HG02970 (cell line): ENCODE results near the gene SPSB4.

Source experiments
- ATAC-seq: cut with Tn5 transposase; IDR thresholded peaks from one replicate; pipeline ENCODE4 v1.9.1; 2021; ENCODE audit warnings: mild to moderate bottlenecking, moderate library complexity, moderate number of reproducible peaks; ENCODE audit not compliant: unreplicated experiment, low FRiP score

SPSB4 gene

DNA sequence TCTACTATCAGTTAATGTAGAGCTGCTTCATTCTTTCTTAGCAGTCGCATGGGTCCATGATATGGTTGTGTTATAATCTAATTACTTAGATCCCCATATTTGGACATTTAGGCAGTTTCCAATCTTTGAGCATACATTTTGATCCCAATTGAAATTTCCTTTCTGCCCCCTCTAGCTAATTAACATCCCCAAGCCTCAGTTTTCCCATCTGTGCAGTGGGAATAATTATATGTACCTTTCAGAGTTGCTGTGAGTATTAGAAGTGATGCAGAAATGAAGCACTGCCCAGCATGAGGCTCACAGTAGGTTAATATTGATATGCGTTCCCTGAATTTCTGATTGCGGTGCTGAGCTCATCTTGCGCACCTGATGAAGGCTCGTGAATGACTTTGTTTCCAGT is 21.8 kb downstream of the SPSB4 start:
- ATAC-seq: no peak

DNA sequence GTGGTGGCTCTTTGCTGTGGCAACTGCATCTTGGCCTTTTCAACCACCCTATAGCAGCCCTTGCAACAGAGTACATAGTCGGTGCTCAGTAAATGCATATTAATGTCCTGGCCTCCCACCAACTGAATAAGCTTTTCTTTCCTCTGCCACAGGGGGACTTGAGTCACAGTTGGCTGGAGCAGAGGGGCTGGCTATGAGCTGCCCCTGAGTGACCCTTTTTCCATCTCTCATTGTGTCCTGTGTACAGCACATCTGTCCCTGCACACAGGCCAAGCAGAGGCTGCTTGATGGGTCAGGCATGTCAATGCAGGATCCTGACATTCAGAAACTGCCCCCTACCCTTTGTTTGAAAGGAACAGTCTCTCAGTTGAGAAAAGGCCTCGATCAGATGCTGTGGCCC is 22.4 kb downstream of the SPSB4 start:
- no peak for ATAC-seq

DNA sequence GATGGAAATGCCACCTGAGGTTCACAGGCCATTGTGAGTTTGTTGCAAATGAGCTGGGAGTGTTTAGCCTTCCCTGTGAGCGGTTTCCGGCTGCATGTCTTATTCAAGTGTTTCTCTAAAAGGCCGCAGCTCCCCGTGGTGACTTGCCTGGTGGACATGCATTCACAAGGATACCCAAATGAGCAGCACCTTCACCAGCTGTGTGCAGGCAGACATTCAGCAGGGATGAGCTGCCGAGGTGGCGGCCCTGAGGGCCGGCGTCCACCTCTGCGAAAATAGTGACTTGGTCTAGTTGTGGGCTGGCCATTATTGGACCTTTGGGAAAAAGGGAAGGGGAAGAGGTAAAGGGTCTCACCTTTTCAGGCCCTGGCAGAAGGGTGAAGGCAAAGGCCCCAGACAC is 23.4 kb downstream of the SPSB4 start:
- no peak for ATAC-seq

DNA sequence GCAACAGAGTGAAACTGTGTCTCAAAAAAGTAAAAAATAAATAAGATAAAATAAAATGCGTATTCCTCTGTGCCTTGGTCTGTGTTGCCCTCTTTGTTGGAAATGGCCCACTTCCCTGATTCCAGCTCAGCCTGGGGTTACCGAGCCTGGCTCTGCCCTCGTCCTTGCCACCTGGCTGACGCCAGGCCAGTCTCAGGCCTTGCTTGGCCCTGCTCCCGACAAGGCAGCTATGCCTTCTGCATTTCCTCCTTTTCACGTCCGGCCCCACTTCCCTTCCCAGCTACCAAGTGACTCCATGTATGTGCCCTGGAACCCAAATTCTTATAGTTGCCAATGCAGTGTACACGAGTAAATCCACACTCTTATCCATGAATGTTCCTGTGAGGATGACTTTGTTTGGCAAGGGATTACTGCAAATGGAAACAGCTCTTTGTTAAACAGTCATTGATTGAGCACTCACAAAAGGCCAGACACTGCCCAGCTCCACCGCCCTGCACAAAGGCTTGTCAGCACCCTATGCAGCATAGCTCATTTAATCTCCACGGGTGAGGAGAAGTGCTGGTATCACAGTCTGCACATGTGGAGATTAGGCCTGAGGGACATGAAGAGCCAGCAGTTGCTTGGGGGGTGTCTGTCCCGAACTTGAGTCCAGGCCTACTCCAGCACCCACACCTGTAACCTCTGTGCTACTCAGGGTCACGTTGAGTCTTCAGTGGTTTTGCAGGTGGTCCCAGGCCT is 25.1 kb downstream of the SPSB4 start:
- no peak for ATAC-seq

DNA sequence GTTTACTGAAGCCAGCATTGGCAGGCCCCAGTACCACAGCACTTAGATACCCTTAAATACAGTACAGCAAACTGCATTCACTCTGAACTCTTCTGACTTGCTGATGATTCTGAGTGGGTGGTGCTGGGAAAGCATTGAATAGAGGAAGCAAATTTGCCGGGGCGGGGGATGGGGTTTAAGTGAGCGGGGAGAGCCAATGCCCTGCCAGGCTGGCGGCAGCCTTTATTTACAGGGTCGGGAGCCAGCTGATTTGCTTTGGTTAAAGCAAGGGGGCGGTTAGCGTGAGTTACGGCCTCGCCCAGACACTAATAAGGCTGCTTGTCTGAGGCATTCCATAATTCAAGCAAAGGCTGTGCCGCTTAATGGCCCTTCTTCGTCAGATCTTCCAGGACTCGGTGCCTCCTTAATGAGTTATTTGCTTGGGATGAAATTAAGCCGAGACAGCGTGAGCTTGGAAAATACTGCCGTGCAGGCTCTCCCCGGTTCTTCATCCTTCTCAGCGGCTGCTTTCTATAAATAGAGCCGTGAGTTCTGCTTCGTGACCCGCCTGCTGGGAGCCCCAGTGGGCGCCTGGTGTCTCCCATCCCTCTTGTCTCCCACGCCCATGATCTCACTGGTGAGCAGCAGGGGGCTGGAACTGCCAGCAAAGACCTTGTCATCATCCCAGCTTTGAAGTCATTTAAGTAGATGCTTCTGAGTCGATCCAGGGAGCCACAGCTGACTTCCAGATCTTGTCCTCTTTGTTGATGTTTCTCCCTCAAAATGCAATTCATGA is 25.8 kb downstream of the SPSB4 start:
- no peak for ATAC-seq

DNA sequence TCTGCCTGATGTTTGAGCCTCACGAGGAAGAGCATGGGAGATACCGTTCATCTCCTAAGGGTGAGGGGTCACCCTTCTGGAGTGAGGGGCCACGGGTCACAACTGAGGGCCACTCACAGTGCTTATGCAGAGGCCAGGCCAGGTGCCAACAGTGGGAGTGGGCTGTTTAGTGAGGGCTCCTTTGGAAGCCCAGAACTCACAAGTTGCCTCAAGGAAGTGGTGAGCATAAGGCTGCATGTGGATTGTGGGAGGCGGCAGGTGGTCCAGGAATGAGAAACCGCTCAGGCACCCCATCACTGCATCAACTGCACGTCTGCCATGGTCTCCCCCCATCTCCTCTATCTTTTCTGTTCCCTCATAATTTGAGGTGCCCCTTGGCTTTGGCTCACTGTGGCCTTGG is 26.5 kb downstream of the SPSB4 start:
- no peak for ATAC-seq

DNA sequence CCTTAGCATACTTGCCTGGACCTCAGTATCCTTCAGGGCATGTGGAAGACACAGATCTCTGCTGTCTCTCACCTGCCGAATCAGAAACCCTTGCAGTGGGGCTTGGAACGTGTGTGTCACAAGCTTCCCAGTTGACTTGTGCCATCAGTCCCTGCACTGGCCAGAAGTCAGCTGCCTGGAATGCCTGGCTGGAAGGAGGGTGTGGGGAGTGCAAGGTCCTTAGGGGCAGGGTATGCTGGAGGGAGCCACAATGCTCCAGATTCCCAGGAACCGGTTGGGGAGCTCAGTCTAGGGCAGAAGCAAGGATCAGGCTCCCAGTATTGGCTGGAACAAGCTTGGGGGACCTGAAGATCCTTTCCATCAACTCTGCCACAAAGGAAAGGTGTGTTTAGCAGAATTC is 27.1 kb downstream of the SPSB4 start:
- no peak for ATAC-seq

DNA sequence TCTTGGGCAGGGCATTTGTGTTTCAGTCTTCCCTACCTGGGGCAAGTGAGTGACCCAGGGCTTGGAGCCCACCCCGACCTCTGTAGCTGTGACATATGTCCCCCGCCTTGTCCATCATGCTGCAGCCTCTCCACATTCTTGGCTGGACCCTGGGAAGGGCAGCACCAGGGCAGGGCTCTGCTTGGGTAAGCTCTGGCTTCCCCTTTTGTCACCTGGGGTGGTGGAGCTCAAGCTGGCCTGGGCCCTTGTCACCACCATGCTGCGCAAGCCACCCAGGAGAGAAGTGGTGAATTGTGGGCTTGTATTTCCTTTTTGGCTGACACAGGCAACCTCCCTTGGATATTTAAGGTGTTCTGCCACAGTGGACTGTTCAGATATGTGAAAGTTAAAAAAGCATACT is 29.3 kb downstream of the SPSB4 start:
- ATAC-seq: no peak

DNA sequence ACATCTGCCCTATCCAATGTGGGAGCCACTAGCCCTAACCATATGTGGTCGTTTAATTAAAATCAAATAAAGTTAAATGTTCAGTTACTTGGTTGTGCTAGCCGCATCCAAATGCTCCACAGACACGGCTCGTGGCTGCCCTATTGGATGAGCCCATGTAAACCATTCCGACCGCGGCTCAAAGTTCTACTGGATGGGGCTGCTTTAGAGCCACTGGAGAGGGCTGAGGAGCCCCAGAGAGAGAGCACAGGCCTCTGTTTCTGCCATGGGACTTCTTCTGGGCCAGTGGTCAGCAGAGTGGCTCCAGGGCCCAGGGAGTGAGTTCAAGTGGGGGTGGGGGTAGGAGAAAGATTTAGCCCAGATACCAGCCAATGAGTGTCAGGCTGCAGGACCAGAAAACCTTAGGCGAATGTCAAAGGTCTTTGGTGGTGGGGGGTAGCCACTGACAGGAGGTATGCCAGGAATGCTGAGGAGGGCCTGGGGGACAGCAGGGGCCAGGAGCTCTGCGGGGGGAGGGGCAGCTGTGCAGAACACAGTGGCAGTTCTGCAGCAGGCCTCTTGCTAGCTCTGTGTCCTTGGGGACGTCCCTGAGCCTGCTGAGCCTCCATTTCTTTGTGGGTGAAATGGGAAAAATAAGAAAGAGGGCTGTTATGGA is 30.1 kb downstream of the SPSB4 start:
- ATAC-seq: no peak

DNA sequence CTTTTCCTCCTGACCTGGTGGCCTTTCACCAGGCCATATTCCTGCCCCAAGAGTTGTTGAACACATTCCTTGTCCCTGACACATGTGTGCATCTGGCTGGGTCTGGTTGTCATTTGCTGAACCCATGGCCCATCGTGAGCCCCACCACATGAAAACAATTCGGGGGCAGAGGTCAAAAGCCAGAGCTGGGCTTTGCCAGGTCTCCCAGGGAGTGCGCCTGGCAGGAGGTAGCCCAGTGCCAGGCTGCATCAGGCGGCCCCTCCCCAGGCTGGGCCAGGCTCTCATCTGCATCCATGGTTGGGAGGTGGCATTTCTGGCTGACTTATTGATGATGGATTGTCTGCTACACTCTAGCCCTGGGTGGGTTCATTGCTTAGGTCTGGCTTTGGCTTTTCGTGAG is 30.9 kb downstream of the SPSB4 start:
- ATAC-seq: no peak

DNA sequence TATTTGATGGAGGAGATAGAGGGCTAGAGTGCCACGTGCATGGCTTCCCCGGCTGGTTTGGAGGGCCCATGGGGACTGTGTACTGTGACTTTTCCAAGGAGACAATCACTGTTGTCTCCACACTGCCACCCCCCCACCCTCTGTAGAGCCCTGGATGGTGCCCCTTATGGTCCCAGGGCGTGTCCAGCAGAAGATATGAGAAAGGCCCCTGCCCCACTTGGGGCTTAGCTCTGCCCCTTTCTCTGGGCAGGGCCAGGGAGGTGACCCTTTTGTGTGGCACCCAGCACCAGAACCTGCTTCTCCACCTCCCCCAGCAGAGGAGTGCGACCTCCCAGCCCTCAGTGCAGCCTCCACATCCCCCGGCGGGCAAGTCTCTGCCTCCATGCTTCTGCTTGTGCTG is 32.1 kb downstream of the SPSB4 start:
- ATAC-seq: no peak

DNA sequence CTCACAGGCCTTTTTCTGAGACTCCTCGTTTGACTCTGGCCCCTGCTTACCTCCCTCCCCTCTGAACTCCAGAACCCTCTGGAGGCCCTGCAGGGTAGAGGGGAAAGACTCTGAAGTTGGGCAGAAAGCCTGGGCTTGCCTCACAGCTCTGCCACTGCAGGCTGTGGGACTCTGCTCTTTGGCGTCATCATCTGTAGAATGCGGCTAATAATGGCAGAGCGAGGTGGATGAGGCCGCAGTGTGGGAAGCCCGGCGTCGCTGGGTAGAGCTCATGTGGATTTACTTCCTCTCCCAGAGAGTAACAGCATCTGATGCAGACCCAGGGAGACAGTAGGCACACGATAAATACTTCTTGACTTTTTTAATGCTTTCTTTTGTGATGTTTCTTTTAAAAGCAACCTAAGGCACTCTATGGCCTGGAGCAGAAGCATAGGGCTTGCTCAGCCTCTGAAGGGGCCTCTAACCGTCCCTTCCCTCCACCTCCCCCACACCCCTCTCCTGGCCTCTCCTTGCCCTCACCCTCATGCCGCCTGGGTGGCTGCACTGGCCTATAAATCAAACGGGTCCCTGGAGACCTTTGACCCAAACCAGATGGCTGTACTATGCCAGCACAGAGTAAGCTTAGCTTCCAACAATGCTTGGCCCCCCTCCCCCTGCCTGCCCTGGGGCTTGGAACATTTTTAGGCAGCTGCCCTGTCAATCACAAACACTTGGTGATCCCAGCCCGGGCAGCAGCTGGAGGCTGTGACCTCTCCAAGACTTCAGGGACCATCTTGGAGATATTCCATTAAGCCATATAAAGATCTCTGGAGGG is 32.9 kb downstream of the SPSB4 start:
- ATAC-seq: no peak

DNA sequence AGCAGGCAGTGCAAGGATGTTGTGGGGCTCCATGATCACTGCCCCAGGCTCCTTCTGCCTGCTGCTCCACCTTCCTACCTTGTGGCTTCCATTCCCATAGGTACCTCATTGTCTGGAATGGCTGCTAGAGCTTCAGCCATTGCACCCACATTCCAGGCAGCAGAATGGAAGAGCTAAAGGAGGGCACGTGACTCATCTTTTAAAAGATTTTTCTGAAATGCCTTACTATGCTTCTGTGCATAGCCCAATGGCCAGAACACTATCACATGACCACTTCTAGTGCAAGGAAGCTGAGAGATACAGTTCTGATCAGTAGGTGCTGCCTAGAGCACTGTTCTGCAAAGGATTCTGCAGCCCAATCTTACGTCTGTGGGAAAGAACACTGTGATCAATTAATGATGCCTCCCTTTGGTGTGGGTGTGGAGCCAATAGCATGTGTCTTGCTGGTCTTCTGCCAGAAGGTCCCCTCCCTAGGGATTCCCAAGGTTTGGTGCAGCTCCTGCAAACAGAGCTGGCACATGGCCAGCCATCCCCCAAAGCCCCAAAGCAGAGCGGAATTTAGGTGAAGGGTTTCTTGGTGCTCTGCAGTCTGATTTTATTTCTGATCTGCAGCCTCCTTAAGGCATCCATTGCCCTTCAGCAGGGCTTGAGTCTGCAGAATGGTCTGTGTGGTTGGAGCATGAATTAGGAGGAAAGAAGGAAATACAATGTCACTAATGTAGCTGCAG is 34.4 kb downstream of the SPSB4 start:
- ATAC-seq: no peak

DNA sequence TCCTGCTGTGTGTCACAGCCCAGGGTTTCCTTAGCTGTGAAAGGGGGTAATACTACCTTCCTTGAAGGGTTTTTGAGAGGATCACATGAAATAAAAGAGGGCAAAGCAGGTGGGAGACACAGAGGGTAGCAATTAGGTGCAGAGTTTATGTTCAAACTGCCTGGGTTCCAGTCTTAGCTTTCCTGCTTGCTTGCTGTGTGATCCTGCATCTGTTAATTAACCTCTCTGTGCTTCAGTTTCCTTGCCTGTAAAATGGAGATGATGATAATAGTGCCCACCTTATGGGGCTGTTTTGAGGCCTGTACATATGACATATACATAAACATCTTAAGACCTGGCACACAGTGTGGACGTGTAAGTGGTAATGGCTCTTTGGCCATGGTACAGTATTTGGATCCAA is 35.0 kb downstream of the SPSB4 start:
- ATAC-seq: no peak

DNA sequence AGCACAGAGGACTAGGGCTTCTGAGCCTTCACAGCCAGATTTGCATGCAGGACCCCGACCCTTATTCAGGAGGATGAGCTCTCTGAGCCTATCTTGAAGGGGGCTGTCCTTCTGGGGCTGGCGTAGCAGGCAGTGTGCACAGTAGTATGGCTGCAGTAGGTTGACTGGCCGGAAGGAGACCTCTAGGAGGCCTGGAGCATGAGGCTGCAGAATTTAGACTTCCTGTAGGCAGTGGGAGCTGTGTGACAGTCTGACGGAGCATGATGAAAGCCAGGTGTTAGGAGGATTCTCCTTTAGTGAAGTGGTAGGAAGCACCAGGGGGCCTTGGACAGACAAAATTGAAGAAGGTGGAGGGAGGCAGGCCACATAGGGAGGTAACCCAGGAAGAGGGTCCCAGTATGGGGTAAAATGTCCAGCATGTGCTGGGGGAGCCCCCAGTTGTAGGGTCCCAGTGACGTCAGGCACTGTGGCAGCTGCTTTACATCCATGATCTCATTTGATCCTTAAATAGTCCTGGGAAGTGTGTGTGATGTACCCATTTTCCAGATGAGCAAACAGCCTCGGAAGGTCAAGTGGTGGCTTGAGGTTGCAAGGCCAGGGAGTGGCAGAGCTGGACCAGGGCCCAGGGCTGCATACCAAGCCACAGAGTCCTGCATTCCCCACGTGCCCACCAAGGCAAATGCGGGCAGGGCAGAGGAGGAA is 36.1 kb downstream of the SPSB4 start:
- ATAC-seq: no peak

DNA sequence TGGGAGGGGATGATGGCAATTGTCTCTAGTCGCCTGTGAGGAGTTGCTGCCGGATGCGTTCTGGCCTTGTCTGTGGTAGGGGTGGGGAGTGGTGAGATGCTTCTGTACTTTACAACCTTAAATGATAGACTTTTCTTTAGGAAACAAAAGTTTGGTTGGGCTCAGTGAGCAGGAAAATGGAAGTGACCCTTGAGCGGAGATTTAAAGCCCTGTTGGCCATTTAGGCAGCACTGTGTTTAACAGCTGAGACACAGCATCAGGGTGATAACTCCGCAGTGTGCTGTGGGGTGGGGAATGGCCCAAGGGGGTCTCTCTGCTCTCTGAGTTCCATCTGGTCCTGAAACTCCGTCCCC is 36.6 kb downstream of the SPSB4 start:
- no peak for ATAC-seq

DNA sequence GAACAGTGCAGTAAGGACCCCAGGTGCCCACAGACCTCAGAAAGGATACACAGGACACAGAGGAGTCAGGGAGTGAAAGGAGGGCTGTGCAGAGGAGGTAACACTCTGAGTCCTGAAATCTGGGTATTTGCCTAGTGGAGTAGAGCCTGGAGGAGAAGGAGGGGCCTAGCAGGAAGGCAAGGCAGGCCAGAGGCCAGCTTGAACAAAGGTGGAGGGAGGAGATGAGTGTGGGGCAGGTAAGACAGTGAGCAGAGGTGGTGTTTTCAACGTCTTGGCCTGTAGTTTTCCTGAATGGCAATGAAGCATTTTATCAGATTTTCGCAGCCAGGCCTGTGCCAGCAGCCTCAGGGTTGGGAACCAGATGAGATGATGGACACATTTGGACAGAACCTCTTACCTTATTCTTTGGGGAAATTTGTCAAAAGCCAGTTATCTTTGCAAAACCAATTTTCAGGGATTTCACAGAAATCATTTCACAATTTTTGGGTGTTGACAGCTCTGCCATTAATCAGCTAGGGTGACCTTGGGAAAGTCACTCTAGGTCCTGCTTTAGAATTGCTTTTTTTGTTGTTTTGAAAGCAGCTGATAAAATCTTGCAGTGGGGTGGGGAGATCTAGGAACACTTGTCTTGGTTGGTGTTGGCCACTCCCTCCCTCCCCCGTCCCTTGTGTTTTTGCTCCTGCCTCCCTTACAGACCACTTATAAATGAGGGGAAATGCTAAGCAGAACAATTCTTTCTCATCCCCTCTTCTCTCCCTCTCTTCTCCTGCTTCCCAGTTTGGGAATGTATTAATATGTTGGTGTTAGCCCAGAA is 38.4 kb downstream of the SPSB4 start:
- ATAC-seq: no peak

DNA sequence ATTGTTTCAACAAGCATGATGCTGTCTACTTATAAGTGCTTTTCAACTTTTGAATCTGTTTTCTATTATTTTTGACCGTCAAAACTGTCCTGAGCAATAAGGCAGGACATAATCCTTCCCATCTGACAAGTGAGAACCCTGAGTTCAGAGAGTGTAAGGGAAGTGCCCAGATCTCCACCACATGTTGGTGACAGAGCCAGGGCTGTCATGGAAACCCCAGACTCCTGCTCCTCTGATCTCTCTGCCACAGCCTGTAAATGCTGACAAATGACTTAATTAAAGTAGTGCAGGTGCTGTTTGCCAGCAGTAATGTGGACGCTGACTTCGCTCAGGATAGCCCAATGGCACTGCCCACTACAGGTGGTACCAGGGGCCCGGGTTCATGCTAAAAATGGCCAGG is 40.3 kb downstream of the SPSB4 start:
- ATAC-seq: no peak

DNA sequence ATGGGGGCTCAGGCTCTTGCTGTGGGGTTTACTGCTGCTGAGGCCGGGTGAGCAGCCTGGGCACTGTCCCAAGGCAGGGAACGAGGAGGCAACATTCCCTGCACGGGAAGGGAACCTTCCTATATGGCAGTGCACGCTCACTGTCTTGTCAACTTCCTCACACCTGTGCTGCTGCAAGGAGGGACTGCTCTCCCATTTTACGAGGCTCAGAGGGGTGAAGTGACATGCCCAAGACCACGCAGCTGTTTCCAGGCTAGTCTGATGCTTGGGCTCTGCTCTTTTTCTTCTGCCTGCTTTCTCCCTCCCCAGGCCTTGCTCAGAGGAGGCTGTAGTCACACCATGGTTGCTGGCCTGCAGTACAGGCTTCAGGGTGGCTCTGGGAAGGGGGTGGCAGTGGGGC is 41.5 kb downstream of the SPSB4 start:
- no peak for ATAC-seq
